NCI-H146 treated with DMSO at 0.1 percent for 48 hours (cell line): ENCODE measurements around the gene HOTAIR.

Experiments used
- DNase-seq: peaks from one replicate; lab custom pipeline; 2025; ENCODE audit not compliant: unreplicated experiment; lab: John Stamatoyannopoulos, UW

Gene HOTAIR

DNA sequence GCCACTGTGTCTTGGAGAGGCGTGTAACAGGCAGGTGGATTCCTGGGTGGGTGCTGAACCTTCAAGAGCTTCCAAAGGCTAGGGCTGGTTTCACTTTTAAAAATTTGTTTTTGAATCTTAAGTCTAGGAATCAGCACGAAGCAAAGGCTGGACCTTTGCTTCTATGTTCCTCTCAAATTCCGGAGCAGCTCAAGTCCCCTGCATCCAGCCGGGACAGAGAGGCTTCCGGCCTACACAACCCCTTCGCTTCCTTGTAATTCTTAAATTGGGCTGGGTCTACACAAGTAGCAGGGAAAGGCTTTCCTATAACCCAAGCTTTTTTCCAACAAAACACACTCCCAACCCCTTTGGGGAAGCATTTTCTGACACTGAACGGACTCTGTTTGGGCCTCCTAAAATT lies 11.7 kb downstream of the HOTAIR start:
- no peak for DNase-seq

- no peak for DNase-seq
Observed at GRCh38 chr12:53961025-53961761, 13.6 kb downstream of the HOTAIR start.

DNA sequence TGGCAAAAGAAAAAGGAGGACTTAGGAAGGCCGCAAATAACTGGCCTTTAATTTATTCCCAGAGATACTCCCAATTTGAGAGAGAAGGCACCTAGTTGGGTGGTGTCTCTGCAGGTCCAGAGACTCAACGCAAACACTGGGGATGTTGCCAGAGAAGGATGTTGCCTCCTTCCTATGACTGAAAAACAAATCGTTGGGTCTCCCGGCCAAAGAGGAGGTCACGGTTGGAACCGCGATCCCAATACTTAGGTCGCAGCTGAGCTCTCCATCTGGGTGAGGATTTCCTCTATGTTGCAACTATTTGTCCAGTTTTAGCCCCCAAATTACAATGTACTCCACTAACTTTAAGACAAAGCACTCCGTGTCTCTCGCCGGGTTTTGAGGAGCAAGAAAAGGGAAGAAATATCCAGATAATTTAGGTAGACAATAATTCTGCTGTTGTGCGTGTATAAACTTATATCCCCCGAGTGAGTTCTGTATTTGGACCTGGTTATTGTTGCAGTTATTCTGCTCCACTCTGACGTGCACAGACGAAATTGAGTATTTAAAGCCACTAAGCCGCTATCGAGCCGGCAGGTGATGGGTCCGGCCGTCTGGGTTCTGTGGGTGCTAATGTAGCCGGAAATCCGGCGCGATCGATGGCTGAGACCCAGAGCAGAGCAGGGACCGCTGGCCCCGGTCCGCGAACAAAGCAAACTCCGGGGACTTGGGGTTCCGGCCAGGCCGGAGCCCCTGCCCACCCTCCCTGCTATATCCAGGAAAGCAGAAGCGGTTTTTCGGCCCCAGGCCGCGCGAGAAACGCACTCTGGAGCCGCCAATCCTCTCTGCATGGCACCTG lies 14.3 kb downstream of the HOTAIR start:
- DNase-seq, result no peak

DNA sequence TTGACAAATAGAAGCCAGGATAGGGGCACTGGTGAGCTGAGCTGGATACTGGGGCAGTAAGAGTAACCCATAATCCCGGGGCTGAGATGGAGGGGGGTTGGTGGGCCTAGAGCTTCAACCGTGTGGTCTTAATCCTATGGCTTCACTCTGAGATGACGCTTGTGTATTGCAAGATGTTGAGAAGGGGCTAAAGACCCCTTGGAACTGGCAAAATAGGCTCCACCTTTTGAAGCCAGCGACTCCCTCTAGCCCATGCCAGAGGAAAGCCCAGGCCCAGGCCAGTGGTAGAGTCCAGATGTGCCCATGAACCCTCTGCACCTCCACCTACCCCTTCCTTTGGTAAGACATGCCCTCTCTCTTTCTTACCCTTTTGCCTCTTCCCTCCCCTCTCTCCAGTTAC lies 15.4 kb downstream of the HOTAIR start:
- DNase-seq, result no peak

DNA sequence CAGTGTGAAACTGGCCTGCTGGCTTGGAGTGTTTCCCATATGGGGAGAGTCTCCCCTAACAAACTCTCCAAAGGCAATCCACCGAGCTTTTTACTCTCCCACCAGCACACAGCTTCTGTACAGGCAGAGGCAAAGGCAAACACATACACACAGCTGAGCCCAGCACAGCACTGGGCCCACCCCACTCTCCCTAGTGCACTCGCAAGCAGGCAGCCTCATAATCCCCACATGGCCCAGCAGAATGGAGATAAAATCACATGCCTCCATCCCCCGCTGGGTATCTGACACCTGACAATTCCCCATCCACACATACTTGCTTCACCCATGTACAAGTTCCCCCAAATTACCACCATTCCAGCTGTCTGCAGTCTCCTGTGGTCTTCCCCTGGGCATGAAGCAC lies 16.6 kb downstream of the HOTAIR start:
- no peak for DNase-seq

DNA sequence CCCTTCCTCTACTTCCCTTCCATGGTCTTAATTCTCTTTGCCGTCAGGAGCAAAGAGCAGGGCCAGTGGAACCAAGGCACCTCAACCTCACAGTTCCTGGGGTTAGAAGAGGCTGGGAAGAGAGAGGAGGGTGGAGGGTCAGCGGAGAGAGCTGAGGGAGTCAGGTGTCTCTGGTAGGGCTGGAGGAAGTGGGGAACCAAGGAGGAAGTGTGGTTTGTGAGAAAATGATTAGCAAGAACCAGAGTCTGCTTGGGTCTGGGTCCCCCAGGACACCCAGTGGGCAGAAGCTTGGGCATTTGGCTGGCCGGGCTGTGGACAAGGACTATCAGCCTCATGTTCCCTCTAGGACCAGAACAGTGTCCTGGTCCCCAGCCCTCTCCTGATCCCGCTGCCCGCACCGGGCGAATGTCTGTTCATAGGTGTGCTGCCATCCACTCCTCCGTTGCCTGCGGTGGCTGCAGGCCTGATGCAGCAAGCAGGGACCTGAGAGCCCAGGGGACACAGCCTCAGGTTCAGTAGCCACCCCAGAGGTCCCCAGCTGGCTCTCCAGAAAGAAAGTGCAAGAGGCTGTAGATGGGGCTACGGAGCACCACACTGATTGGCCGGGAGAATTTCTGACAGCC lies 17.7 kb downstream of the HOTAIR start:
- DNase-seq, result no peak

DNA sequence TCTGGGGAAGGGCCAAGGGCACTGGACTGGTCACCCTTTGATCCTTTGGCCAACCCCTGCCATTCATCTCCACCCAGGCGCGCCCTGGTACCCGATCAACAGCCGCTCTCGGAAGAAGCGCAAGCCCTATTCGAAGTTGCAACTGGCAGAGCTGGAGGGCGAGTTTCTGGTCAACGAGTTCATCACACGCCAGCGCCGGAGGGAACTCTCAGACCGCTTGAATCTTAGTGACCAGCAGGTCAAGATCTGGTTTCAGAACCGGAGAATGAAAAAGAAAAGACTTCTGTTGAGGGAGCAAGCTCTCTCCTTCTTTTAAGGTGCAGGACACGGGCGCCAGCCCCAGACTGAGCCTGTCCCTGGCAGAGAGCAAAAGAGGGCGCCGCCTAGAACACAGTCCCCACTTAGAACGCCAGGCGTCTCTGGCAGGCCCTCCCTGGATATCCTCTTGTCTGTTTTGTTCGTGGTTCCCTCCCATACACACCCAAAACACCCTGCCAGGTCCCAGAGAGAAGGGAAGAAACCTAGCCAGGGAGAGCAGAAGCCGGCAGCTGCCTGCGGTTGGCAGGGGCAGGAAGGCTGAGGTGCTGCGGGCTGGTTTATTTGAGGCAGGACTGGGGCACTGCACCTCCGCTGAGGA lies 18.4 kb downstream of the HOTAIR start:
- DNase-seq, result no peak

DNA sequence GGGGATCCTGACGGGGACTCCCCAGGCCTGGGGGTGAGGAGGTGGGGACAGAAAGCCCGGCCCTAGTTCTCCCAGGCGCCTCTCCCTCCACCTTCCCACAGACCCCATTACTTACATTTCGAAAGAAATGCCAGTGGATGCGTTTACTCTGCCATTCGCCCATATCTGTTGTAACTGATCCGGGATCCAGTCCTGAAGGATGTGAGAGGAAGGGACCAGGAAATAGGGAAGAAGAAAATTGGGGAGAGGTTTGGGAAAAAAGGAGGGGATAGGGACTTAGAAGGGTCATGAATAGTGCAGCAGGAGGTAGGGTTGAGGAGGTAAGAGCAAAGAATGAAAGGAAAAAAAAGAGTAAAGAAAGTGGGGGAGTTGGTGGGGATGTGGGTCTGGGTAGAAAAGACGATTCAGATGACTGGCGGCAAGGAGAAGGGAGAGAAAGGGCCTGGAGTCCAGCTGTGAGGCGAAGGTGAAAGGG lies 18.9 kb downstream of the HOTAIR start:
- no peak for DNase-seq

- DNase-seq, result no peak
Observed at GRCh38 chr12:53955036-53955775, 19.5 kb downstream of the HOTAIR start.

GRCh38 chr12:53954694-53955035 lies 20.1 kb downstream of the HOTAIR start, which contains the start of gene HOXC12:
HOXC12 (plus strand) TSS chr12:53954903; CDS start chr12:53954930, 27 bp downstream.
- no peak for DNase-seq

DNA sequence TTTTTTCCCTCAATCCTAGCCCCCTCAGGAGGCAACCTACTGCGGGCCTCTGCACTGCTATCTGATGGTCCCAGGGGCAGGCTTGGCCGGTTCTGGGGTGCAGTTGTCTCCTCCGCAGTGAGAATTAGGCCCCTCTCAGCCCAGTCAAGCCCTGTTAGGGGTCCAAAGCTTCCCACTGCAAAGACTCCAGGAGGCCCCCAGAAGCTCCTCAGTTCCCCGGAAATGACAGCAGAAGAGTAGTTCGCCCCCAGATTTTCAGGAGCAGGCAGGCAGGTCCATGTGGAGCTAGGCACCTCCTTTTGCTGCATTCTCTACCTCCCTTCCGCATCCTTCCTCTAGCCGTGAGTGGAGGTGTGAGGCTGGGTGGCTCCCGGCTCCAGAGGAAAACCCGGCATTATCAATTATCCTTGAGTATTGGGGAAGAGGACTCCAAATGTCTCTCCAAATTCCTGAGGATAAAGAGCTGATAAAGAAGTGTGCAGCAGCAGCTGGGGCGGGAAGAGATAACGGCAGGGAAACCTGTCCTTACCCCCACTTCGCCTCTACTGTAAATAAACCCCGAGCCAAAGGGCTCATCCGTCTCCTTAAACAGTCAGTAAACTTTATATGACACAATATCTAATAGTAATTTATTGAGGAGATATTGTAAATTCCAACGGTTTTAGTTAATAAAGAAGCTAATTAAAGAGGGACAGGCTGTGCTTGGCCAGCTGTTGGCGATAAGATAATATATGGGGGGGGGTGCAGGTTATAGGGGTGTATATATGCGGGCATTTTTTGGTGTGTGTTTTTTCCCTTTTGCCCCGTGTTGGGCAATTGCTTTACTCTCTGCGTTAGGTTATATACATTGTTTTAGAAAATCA lies 20.7 kb downstream of the HOTAIR start:
- DNase-seq, result no peak

- no peak for DNase-seq
Observed at GRCh38 chr12:53952871-53953734, 21.7 kb downstream of the HOTAIR start.

DNA sequence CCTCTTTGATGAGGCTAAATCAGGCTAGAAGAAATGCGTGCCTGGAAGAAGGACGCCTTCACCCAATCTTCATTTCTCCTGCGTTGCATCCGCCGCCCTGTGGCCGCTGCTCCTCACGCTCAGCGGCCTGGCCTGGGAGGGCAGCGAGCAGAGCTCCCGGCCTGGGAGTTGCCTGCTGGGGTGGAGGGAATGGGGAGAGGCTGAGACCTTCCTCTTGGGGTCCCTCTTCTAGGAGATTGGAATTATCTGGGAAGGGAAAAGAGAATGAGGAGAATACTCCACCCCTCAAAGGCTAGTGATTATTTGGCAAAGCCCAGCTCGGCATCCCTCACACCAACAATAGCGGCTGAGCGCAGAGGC lies 22.4 kb downstream of the HOTAIR start:
- no peak for DNase-seq

DNA sequence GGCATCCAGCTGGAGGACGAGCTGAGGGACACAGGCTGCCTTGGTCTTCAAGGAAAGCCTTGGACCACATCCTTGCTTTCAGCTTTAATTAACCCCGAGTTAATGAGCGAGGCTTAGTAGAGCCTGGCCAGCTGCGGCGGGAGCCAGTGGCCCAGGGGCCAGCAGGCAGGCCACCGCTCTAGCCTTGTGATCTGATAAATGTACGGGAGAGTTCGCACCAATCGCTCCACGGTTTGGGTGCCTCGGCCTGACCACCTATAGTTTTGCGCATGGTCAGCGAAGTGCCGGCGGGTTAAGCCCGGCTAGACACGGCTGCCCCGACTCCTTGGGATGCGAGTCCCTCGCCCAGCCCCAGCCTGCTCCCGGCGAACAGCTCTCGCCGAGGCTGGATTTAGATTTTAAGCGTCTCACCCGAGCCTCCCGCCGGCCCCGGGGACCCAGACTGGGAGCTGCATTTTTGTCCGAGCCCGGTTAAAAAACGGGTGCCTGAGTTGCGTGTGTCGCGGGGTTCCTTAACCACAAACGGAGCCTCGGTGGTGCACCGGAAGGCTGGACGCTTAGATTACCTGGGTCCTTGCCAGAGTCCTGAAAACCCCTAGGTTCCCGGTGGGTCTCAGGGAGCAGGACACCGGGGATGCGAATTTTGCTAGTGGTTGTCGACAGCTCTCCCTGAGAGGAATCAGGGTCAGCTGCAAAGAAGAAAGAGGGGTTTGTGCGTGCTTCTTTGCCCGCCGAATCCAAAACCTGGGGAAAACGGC lies 23.0 kb downstream of the HOTAIR start:
- no peak for DNase-seq

- no peak for DNase-seq
Observed at GRCh38 chr12:53950789-53951576, 23.8 kb downstream of the HOTAIR start.

GRCh38 chr12:53950437-53950773 lies 24.3 kb downstream of the HOTAIR start:
- no peak for DNase-seq

DNA sequence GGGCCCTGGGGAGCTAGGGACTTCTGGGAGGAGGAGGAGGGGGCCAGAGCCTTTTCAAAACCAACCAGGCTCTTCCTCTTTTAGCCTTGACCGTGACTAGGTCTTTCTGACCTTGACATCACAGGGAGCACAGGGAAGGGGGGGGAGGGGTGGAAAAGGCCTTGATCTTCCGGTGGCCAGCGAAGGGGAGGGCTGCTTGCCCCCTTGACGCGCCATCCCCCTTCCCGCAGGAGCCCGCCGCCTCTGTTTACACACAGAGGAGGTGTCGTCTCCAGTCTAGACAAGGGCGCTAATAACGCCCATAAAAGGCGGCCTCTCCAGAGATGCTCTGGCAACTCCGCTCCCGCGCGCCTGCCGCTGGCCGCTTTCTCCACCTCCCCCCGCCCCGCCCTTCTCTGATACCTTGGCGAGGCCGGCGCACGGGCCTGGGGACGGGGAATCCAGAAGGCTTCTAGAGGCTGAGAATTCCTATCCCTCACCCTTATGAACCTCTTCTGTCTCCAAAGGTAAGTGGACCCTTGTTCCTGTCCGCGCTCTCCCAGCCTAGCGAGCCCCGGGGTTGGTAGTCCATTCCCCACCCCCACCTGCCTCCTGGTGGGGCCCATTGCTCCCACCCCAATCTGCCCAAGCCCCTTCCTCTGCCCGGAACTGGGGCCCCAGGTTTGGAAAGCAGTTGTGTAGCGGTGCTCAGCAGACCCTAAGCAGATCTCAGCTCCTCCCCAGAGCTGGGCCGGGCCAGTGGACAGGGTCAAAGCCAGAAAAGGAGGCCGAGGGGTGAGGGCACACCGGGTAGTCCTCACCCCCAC lies 24.9 kb downstream of the HOTAIR start:
- no peak for DNase-seq
